Fibroblast of villous mesenchyme (primary cell): ENCODE measurements around the gene CARMIL1. TPM values are rescaled to one million over a fixed set of nuclear protein-coding genes. Genes with fewer than 3 reads are reported as not detected.

Experiments
- DNase-seq: peaks from one replicate; pipeline ENCODE4 v3.0.0-alpha.2; 2010; ENCODE audit warnings: low read depth
- H3K4me3 ChIP-seq: 2 replicates; pipeline ENCODE4 v1.5.1; 2011; ENCODE audit warnings: low read depth, mild to moderate bottlenecking, low read length
- CTCF ChIP-seq: IDR thresholded peaks from 2 replicates; pipeline ENCODE4 v1.5.1; 2012; ENCODE audit warnings: low read depth, mild to moderate bottlenecking, low read length; ENCODE audit not compliant: insufficient read depth
- total RNA-seq: library from RNA; depleted of rRNA; stranded (reverse); fragments of >200 nt; gene quantifications from 2 replicates; pipeline ENCODE4 v1.2.3, GENCODE V29; 2012

CARMIL1 gene
- total RNA-seq, 1 donor, result 11.2 TPM

- no peak for DNase-seq
- no peak for TF ChIP-seq CTCF
- H3K4me3 ChIP-seq, result no peak overlapping the region
These were observed 116.6 kb downstream of the CARMIL1 start for GRCh38 chr6:25395731-25396130.

- TF ChIP-seq CTCF, result no peak
- DNase-seq, result no peak
- no peak overlapping the region for H3K4me3 ChIP-seq
These were observed 118.2 kb downstream of the CARMIL1 start for GRCh38 chr6:25397406-25397805.

- no peak for DNase-seq
- no peak overlapping the region for H3K4me3 ChIP-seq
- no peak for TF ChIP-seq CTCF
These were observed 120.7 kb downstream of the CARMIL1 start for GRCh38 chr6:25399885-25400284.

- no peak for TF ChIP-seq CTCF
- no peak for DNase-seq
- H3K4me3 ChIP-seq, result no peak overlapping the region
These were observed 122.5 kb downstream of the CARMIL1 start for GRCh38 chr6:25401711-25402110.

GRCh38 chr6:25402125-25402524, 123.0 kb downstream of the CARMIL1 start:
- no peak for TF ChIP-seq CTCF
- no peak overlapping the region for H3K4me3 ChIP-seq

GRCh38 chr6:25403150-25403549, 124.0 kb downstream of the CARMIL1 start:
- H3K4me3 ChIP-seq, result no peak overlapping the region
- no peak for DNase-seq
- no peak for TF ChIP-seq CTCF

More at GRCh38 chr6:25402125-25402524, 123.0 kb downstream of the CARMIL1 start:
- DNase-seq, result no peak

GRCh38 chr6:25404091-25404490, 124.9 kb downstream of the CARMIL1 start:
- DNase-seq, result no peak
- no peak for TF ChIP-seq CTCF

More at GRCh38 chr6:25404091-25404490, 124.9 kb downstream of the CARMIL1 start:
- H3K4me3 ChIP-seq, result no peak overlapping the region
